Measurements from ENCODE around the gene DEPDC7. TPM values are rescaled to one million over a fixed set of nuclear protein-coding genes. Genes with fewer than 3 reads are reported as not detected.

DEPDC7 gene
- total RNA-seq, 1 experiment from 2014 or later, result 4.4 TPM

GRCh38 chr11:33000181-33000580 is 15.5 kb upstream of the DEPDC7 start:
- H3K23ac ChIP-seq (ENCODE audit: insufficient read length, low read depth, low read length), result no peak overlapping the region
- no peak for TF ChIP-seq CTCF (conservative IDR thresholded peaks at IDR 0.05)
- no peaks in the 10 kb centered on the region for H3K27me3 ChIP-seq (ENCODE audit: insufficient read depth, low read length)
- H2BK20ac ChIP-seq (ENCODE audit: low read depth, low read length, poor library complexity, severe bottlenecking), result no peak overlapping the region
- no peaks in the 10 kb centered on the region for H4K20me1 ChIP-seq (ENCODE audit: control insufficient read depth, insufficient read depth, insufficient read length)
- Mint-ChIP-seq H3K27ac (no peak overlapping the region), H3K4me3 (no peak overlapping the region), H3K36me3 (ENCODE audit: insufficient read depth in 1 of 3, low read depth in 3 of 3) (no peaks in the 10 kb centered on the region; a peak in 1 of 7 replicates), H3K27me3 (ENCODE audit: low read depth) (peaks cover 2% of the 10 kb centered on the region; the same call in 1 of the 2 replicates), H3K4me1 (peaks cover 0 to 5% of the 10 kb centered on the region in 2 experiments; a peak in 2 of 4 replicates), H3K9me3 (no peaks in the 10 kb centered on the region)
- no peaks in the 10 kb centered on the region for H3K4me1 ChIP-seq (ENCODE audit: insufficient read depth, low read length)
- no peaks in the 10 kb centered on the region for H3K23me2 ChIP-seq (ENCODE audit: insufficient read length, low read depth, low read length, poor library complexity, severe bottlenecking)
- no peak for DNase-seq
- H2AFZ ChIP-seq (ENCODE audit: low read length), result no peak overlapping the region
- H3K9ac ChIP-seq (ENCODE audit: extremely low read depth, insufficient read length, low read length), result no peak overlapping the region
- H4K8ac ChIP-seq (replicated peaks; ENCODE audit: insufficient read length, low read depth, low read length), result no peak overlapping the region
- no peak overlapping the region for H3K4me2 ChIP-seq (ENCODE audit: insufficient read depth, insufficient read length, low read length)
- H3K56ac ChIP-seq (ENCODE audit: insufficient read length, low read depth, low read length), result no peak overlapping the region
- H4K91ac ChIP-seq (ENCODE audit: insufficient read length, low read depth, low read length), result no peak overlapping the region
- no peak overlapping the region for H2AK5ac ChIP-seq (ENCODE audit: insufficient read length, low read length)
- no peak overlapping the region for H3K27ac ChIP-seq (ENCODE audit: insufficient read length, low read depth, low read length)
- H3K4ac ChIP-seq (ENCODE audit: low read depth, low read length), result no peak overlapping the region
- H3T11ph ChIP-seq (ENCODE audit: low read length), result no peak overlapping the region
- no peak overlapping the region for H4K5ac ChIP-seq (ENCODE audit: insufficient read length, low read depth, low read length)
- no peaks in the 10 kb centered on the region for H3K79me2 ChIP-seq (ENCODE audit: insufficient read depth, low read length)
- no peaks in the 10 kb centered on the region for H3K9me3 ChIP-seq (ENCODE audit: control insufficient read depth, low read depth, low read length)
- no peak overlapping the region for H3K14ac ChIP-seq (ENCODE audit: insufficient read depth, low read length)
- H3K18ac ChIP-seq (ENCODE audit: insufficient read length, low read depth, low read length), result no peak overlapping the region
- H3K79me1 ChIP-seq (ENCODE audit: insufficient read depth, low read depth, low read length, poor library complexity, severe bottlenecking), result no peaks in the 10 kb centered on the region
- no peak overlapping the region for H2BK15ac ChIP-seq (ENCODE audit: low read depth, low read length)
- H2BK5ac ChIP-seq (ENCODE audit: insufficient read length, low read length), result no peak overlapping the region
- no peak overlapping the region for H2BK120ac ChIP-seq (ENCODE audit: low read depth, low read length, poor library complexity, severe bottlenecking)
- H2BK12ac ChIP-seq (ENCODE audit: insufficient read length, low read depth, low read length), result no peak overlapping the region

All from H9 (cell line).